ENCODE data around the gene DIS3. TPM values are rescaled to one million over a fixed set of nuclear protein-coding genes. Genes with fewer than 3 reads are reported as not detected.

DIS3 gene
- total and polyA plus RNA-seq, 7 donors = 5.4 to 24.5 (median 13.6) TPM

Small RNAs within 50 kb of the gene (small RNA-seq; reads per million reads assigned to genes)
- 0 reads per million in 3 donors for gene RNU6-80P

Other genes starting within 250 kb of the DIS3 start
- gene MZT1, start 54.3 kb downstream of the DIS3 start, total RNA-seq = 10 to 100 TPM in 2 of 4 donors, 1 to 10 TPM in 2; 4.2 to 12.8 (median 8.2) TPM
- 10 to 100 TPM; 11.8 to 12.7 (median 12.0) TPM for gene MZT1, start 54.3 kb downstream of the DIS3 start, polyA plus RNA-seq
- 1 to 10 TPM; 1.4 to 5.6 (median 2.6) TPM for gene BORA, start 54.0 kb downstream of the DIS3 start, total RNA-seq
- gene BORA, start 54.0 kb downstream of the DIS3 start, polyA plus RNA-seq = 1 to 10 TPM; 4.9 to 7.9 (median 5.4) TPM
- gene PIBF1, start 233 bp upstream of the DIS3 start, total RNA-seq = 10 to 100 TPM; 17.7 to 24.0 (median 20.9) TPM
- gene PIBF1, start 233 bp upstream of the DIS3 start, polyA plus RNA-seq = 10 to 100 TPM in 1 of 3 donors, 1 to 10 TPM in 2; 6.5 to 10.8 (median 8.4) TPM